ENCODE measurements around the gene SBF2. TPM values are rescaled to one million over a fixed set of nuclear protein-coding genes. Genes with fewer than 3 reads are reported as not detected.

SBF2 gene
- total and polyA plus RNA-seq, 9 of the 15 experiments (the other 6 are each of a cell fraction or from before 2014, with no cell fraction given): 0.80 to 9.5 (median 5.0) TPM

GRCh38 chr11:9757809-9758636 is 536.0 kb downstream of the SBF2 start (continued):
- TF ChIP-seq GATAD2B (IDR thresholded peaks at IDR 0.05; ENCODE audit: borderline replicate concordance) (peak; percentile 58; the same call in 1 of the 2 replicates), EHMT2 (IDR thresholded peaks at IDR 0.05) (no peak), PURB (CRISPR knock-in tag; IDR thresholded peaks at IDR 0.05; ENCODE audit: low read depth) (no peak), TAF7 (tag; IDR thresholded peaks at IDR 0.05) (no peak), RBM14 (IDR thresholded peaks at IDR 0.05; ENCODE audit: borderline replicate concordance, insufficient read depth, low read depth, low read length) (0 out of 2 replicates have a peak, but pooled peaks have one; percentile 34), FOXA1 (IDR thresholded peaks at IDR 0.05; ENCODE audit: borderline replicate concordance) (no peak), L3MBTL2 (IDR thresholded peaks at IDR 0.05) (peak; percentile 68), TAF1 (IDR thresholded peaks at IDR 0.05; ENCODE audit: control insufficient read depth, extremely low read depth, insufficient read depth, low read length, severe bottlenecking) (peak; percentile 11), CBX1 (IDR thresholded peaks at IDR 0.05; ENCODE audit: low read depth) (no peak), CBX3 (IDR thresholded peaks at IDR 0.05; ENCODE audit: borderline replicate concordance in 1 of 2, low read length in 2 of 2) (no peak), KAT8 (IDR thresholded peaks at IDR 0.05; ENCODE audit: low read depth) (no peak), TCF7L2 (IDR thresholded peaks at IDR 0.05; ENCODE audit: low read depth, low read length) (no peak), ZNF146 (CRISPR knock-in tag; IDR thresholded peaks at IDR 0.05; ENCODE audit: unreplicated experiment) (no peak), RBM25 (IDR thresholded peaks at IDR 0.05; ENCODE audit: low read depth, low read length, severe bottlenecking) (peak; percentile 22), SMARCC2 (IDR thresholded peaks at IDR 0.05; ENCODE audit: low read depth) (no peak), ATF4 (CRISPR knock-in tag; IDR thresholded peaks at IDR 0.05) (0 out of 2 replicates have a peak, but pooled peaks have one; percentile 5), ZNF436 (CRISPR knock-in tag; IDR thresholded peaks at IDR 0.05) (no peak), ZNF717 (CRISPR knock-in tag; IDR thresholded peaks at IDR 0.05) (no peak)
- TF ChIP-seq, protein P1, sequence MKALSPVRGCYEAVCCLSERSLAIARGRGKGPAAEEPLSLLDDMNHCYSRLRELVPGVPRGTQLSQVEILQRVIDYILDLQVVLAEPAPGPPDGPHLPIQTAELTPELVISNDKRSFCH (CRISPR knock-in tag; IDR thresholded peaks at IDR 0.05): no peak
- TF ChIP-seq, protein P1 (tag; IDR thresholded peaks at IDR 0.05): no peak
- TF ChIP-seq, protein P2, sequence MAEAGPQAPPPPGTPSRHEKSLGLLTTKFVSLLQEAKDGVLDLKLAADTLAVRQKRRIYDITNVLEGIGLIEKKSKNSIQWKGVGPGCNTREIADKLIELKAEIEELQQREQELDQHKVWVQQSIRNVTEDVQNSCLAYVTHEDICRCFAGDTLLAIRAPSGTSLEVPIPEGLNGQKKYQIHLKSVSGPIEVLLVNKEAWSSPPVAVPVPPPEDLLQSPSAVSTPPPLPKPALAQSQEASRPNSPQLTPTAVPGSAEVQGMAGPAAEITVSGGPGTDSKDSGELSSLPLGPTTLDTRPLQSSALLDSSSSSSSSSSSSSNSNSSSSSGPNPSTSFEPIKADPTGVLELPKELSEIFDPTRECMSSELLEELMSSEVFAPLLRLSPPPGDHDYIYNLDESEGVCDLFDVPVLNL (CRISPR knock-in tag; IDR thresholded peaks at IDR 0.05; ENCODE audit: low read depth): no peak
- TF ChIP-seq, protein P3, sequence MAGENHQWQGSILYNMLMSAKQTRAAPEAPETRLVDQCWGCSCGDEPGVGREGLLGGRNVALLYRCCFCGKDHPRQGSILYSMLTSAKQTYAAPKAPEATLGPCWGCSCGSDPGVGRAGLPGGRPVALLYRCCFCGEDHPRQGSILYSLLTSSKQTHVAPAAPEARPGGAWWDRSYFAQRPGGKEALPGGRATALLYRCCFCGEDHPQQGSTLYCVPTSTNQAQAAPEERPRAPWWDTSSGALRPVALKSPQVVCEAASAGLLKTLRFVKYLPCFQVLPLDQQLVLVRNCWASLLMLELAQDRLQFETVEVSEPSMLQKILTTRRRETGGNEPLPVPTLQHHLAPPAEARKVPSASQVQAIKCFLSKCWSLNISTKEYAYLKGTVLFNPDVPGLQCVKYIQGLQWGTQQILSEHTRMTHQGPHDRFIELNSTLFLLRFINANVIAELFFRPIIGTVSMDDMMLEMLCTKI (IDR thresholded peaks at IDR 0.05; ENCODE audit: partially characterized antibody): no peak
